Stimulated activated CD4-positive, alpha-beta T cell treated with anti-CD3 and anti-CD28 coated beads, Interleukin-1b, Interleukin-23, amount 100 ng/mL, for 24 hours (primary cell): Measurements from ENCODE around the gene PTRH2.
"Not testable (repeated sequence)": the region's sequence is repeated elsewhere in the genome, so short reads cannot be mapped to it uniquely, and the experiment has no call there.

Experiments
- DNase-seq, 4 experiments: peaks; one replicate each; pipeline ENCODE4 v3.0.0-alpha.2; 2020; ENCODE audit warnings: low read depth in 4 of 4, low spot score in 1 of 4

PTRH2 gene

GRCh38 chr17:59707149-59707970 is at the start of gene PTRH2, which contains the start of gene VMP1:
PTRH2 (minus strand) TSS chr17:59707430; CDS start chr17:59697978, 9,452 bp downstream.
VMP1 (plus strand) TSS chr17:59707654; CDS start chr17:59731447, 23,793 bp downstream.
- peak; percentile 82 to 94 (median 88) for DNase-seq

- no peak for DNase-seq
These were observed 49.1 kb upstream of the PTRH2 start for GRCh38 chr17:59756236-59756818.

- not testable (repeated sequence) for DNase-seq
These were observed 47.8 kb upstream of the PTRH2 start for GRCh38 chr17:59755069-59755468.

GRCh38 chr17:59754552-59754951 is 47.3 kb upstream of the PTRH2 start:
- DNase-seq = no peak

GRCh38 chr17:59753522-59754467 is 46.6 kb upstream of the PTRH2 start:
- DNase-seq = no peak

GRCh38 chr17:59752922-59753321 is 45.7 kb upstream of the PTRH2 start:
- no peak for DNase-seq

GRCh38 chr17:59752446-59752845 is 45.2 kb upstream of the PTRH2 start:
- no peak for DNase-seq

- no peak for DNase-seq
These were observed 44.8 kb upstream of the PTRH2 start for GRCh38 chr17:59751955-59752413.

- DNase-seq = no peak
These were observed 41.4 kb upstream of the PTRH2 start for GRCh38 chr17:59748591-59748990.

GRCh38 chr17:59746849-59747445 is 39.7 kb upstream of the PTRH2 start:
- no peak for DNase-seq

GRCh38 chr17:59745040-59745439 is 37.8 kb upstream of the PTRH2 start:
- no peak for DNase-seq

GRCh38 chr17:59743842-59744241 is 36.6 kb upstream of the PTRH2 start:
- no peak for DNase-seq

- DNase-seq = no peak
These were observed 30.1 kb upstream of the PTRH2 start for GRCh38 chr17:59737324-59737723.

- no peak for DNase-seq
These were observed 27.0 kb upstream of the PTRH2 start for GRCh38 chr17:59734226-59734625.

- DNase-seq = no peak
These were observed 26.5 kb upstream of the PTRH2 start for GRCh38 chr17:59733697-59734096.

GRCh38 chr17:59730268-59730834 is 23.1 kb upstream of the PTRH2 start:
- DNase-seq = no peak

GRCh38 chr17:59727817-59728533 is 20.7 kb upstream of the PTRH2 start:
- no peak for DNase-seq

GRCh38 chr17:59725691-59726090 is 18.5 kb upstream of the PTRH2 start:
- DNase-seq = no peak

GRCh38 chr17:59723607-59724006 is 16.4 kb upstream of the PTRH2 start:
- no peak for DNase-seq

GRCh38 chr17:59723041-59723440 is 15.8 kb upstream of the PTRH2 start:
- no peak for DNase-seq
